Endothelial cell of umbilical vein (primary cell): Measurements from ENCODE around the gene ACHE. TPM values are rescaled to one million over a fixed set of nuclear protein-coding genes. Genes with fewer than 3 reads are reported as not detected.

ENCODE experiments used
- BruUV-seq: library from RNA; stranded (reverse); fragments of 400-500 nt; replicated peaks from 2 replicates; lab custom pipeline; 2021; lab: Mats Ljungman, UMichigan
- CTCF ChIA-PET: fragments of 300-600, 350-600 bp; sonication (Branson Sonifier 250); formaldehyde crosslinking; loops from one replicate; lab custom pipeline; 2021; ENCODE audit warnings: antibody characterized with exemption, inconsistent platforms; lab: Charles Lee
- POLR2A ChIA-PET: fragments of 300-600, 350-600 bp; sonication (Branson Sonifier 250); formaldehyde crosslinking; loops from one replicate; lab custom pipeline; 2021; ENCODE audit warnings: antibody characterized with exemption, inconsistent platforms; lab: Charles Lee
- DNase-seq: peaks from one replicate; pipeline ENCODE4 v3.0.0-alpha.2; 2011; ENCODE audit warnings: low read depth, low spot score
- FAIRE-seq: peaks from 2 replicates; lab custom pipeline; 2011; peaks lifted over from hg19 to GRCh38; lab: Jason Lieb, UNC
- H2AFZ ChIP-seq: 2 replicates; pipeline ENCODE4 v1.6.0; 2012; ENCODE audit warnings: low read depth, low read length, control low read depth, inconsistent platforms
- H3K27ac ChIP-seq: 2 replicates; pipeline ENCODE4 v1.5.1; 2011; ENCODE audit warnings: low read depth, mild to moderate bottlenecking, control low read depth, low read length, moderate library complexity; ENCODE audit not compliant: insufficient read depth
- H3K27me3 ChIP-seq, 2 experiments: 2 replicates each; pipeline versions ENCODE4 v1.6.0 to v1.6.1; 2011; ENCODE audit warnings: low read length in 2 of 2, mixed read lengths in 1 of 2; ENCODE audit not compliant: control insufficient read depth in 2 of 2, insufficient read depth in 2 of 2
- H3K36me3 ChIP-seq, 2 experiments: 2 replicates in 1 of 2; 3 replicates in 1 of 2; pipeline ENCODE4 v1.5.1; 2011; ENCODE audit warnings: low read length in 2 of 2, mild to moderate bottlenecking in 1 of 2, moderate library complexity in 1 of 2; ENCODE audit not compliant: control insufficient read depth in 2 of 2, insufficient read depth in 2 of 2; ENCODE audit errors: extremely low read depth in 1 of 2
- H3K4me1 ChIP-seq: 3 replicates; pipeline ENCODE4 v1.5.1; 2011; ENCODE audit warnings: mild to moderate bottlenecking, low read length; ENCODE audit not compliant: control insufficient read depth, insufficient read depth; ENCODE audit errors: extremely low read depth
- H3K4me2 ChIP-seq: 2 replicates; pipeline ENCODE4 v1.6.1; 2011; ENCODE audit warnings: low read length, control low read depth, mixed read lengths; ENCODE audit not compliant: insufficient read depth
- H3K4me3 ChIP-seq, 3 experiments: fragments of 200-600 bp in 1 of 3; sonication (generic), shearing (Covaris generic) in 1 of 3; replicated peaks in 1 of 3; 2 replicates each; pipeline ENCODE4 v1.5.1; 2011 to 2016; ENCODE audit warnings: control low read depth in 3 of 3, low read length in 3 of 3, mild to moderate bottlenecking in 2 of 3, inconsistent platforms in 1 of 3, low read depth in 1 of 3, moderate library complexity in 1 of 3; ENCODE audit not compliant: insufficient read depth in 1 of 3
- H3K79me2 ChIP-seq: 2 replicates; pipeline ENCODE4 v1.6.0; 2012; ENCODE audit warnings: low read length, inconsistent platforms; ENCODE audit not compliant: control insufficient read depth, insufficient read depth
- H3K9ac ChIP-seq: replicated peaks from 2 replicates; pipeline ENCODE3; 2011; ENCODE audit warnings: low read length, control low read depth; ENCODE audit not compliant: insufficient read depth; ENCODE audit errors: extremely low read depth
- H3K9me1 ChIP-seq: replicated peaks from 3 replicates; pipeline ENCODE4 v1.6.0; 2011; ENCODE audit warnings: mild to moderate bottlenecking, low read length; ENCODE audit not compliant: control insufficient read depth, insufficient read depth; ENCODE audit errors: extremely low read depth
- H3K9me3 ChIP-seq: replicated peaks from 2 replicates; pipeline ENCODE4 v1.5.1; 2012; ENCODE audit warnings: low read length, inconsistent platforms; ENCODE audit not compliant: control insufficient read depth, insufficient read depth
- H4K20me1 ChIP-seq: replicated peaks from 2 replicates; pipeline ENCODE3; 2011; ENCODE audit warnings: mild to moderate bottlenecking, low read length; ENCODE audit not compliant: control insufficient read depth, insufficient read depth; ENCODE audit errors: extremely low read depth
- EZH2 ChIP-seq: IDR thresholded peaks from 2 replicates; pipeline ENCODE4 v1.6.1; 2012; ENCODE audit warnings: borderline replicate concordance, low read depth, mild to moderate bottlenecking, moderate library complexity, low read length, inconsistent platforms; ENCODE audit not compliant: severe bottlenecking
- FOS ChIP-seq: IDR thresholded peaks from 2 replicates; pipeline ENCODE4 v1.6.1; 2011; ENCODE audit warnings: mild to moderate bottlenecking, low read length, moderate library complexity, borderline replicate concordance; ENCODE audit not compliant: insufficient read depth
- GATA2 ChIP-seq: IDR thresholded peaks from 2 replicates; pipeline ENCODE4 v1.7.0; 2011; ENCODE audit warnings: low read depth, mild to moderate bottlenecking, moderate library complexity, mixed read lengths, low read length; ENCODE audit not compliant: insufficient read length, insufficient read depth
- JUN ChIP-seq: IDR thresholded peaks from 2 replicates; pipeline ENCODE4 v1.6.1; 2011; ENCODE audit warnings: borderline replicate concordance, low read depth; ENCODE audit not compliant: insufficient read length, insufficient read depth
- MYC ChIP-seq: IDR thresholded peaks from one replicate; pipeline ENCODE4 v1.6.1; 2011; ENCODE audit warnings: mild to moderate bottlenecking, low read depth, low read length
- POLR2A ChIP-seq: IDR thresholded peaks from 2 replicates; pipeline ENCODE4 v1.6.1; 2012; ENCODE audit warnings: low read depth, mild to moderate bottlenecking, control low read depth, low read length
- POLR2AphosphoS5 ChIP-seq: IDR thresholded peaks from 2 replicates; pipeline ENCODE4 v1.6.1; 2012; ENCODE audit warnings: low read depth, mild to moderate bottlenecking, control low read depth, low read length, moderate library complexity; ENCODE audit not compliant: insufficient read depth
- dilution Hi-C: fragments of 300-500 bp; cut with MboI; formaldehyde crosslinking; loops from one replicate; pipeline ENCODE4 v1.15.0; 2019; ENCODE audit warnings: low sequenced_read_pairs; ENCODE audit not compliant: extremely low pct_ligation_motif_present
- intact Hi-C: fragments of 100-400 bp; cut with micrococcal nuclease; formaldehyde crosslinking; loops from one replicate; pipeline ENCODE4 v1.10.0; 2022
- polyA plus RNA-seq, 4 experiments: library from polyadenylated mRNA; depleted of rRNA in 3 of 4; stranded (reverse) in 3 of 4; unstranded in 1 of 4; fragments of >200 nt; gene quantifications; 2 replicates each; pipeline versions ENCODE4 v1.2.1 to v1.2.3, GENCODE V29; 2011 to 2012; ENCODE audit warnings: missing spikeins in 1 of 4
- total RNA-seq: library from RNA; stranded (reverse); gene quantifications from 2 replicates; pipeline ENCODE4 v1.2.3, GENCODE V29; 2021
- TF ChIP-seq, protein P1 (sequence below): IDR thresholded peaks from 2 replicates; pipeline ENCODE4 v1.6.1; 2011; ENCODE audit not compliant: insufficient read depth, insufficient read length
- TF ChIP-seq, protein P2 (sequence below), 2 donors: IDR thresholded peaks; 1 replicate in 1 of 2; 2 replicates in 1 of 2; pipeline ENCODE4 v1.5.1; 2011; ENCODE audit warnings: low read length in 2 of 2, mild to moderate bottlenecking in 2 of 2, moderate library complexity in 2 of 2, control low read depth in 1 of 2, inconsistent platforms in 1 of 2, low read depth in 1 of 2; ENCODE audit not compliant: insufficient read depth in 1 of 2; ENCODE audit errors: extremely low read depth in 1 of 2

Gene ACHE
- total and polyA plus RNA-seq, 2 donors (not counting 3 experiments of a cell fraction or from before 2014, with no cell fraction given), result 0.18 to 0.28 TPM

GRCh38 chr7:100886936-100887515 lies 8.7 kb downstream of the ACHE start:
- intact Hi-C loops, result no loop called here
- H3K79me2 ChIP-seq, result peaks cover 16% of the 10 kb centered on the region
- H3K4me1 ChIP-seq, result peaks cover 40% of the 10 kb centered on the region
- no peaks in the 10 kb centered on the region for H4K20me1 ChIP-seq
- FAIRE-seq, result no peak
- peaks cover 18 to 55% of the 10 kb centered on the region in 2 experiments for H3K36me3 ChIP-seq
- BruUV-seq, result no TSS peak
- H3K9ac ChIP-seq, result no peak overlapping the region
- CTCF ChIA-PET, result interaction anchor here (0.8 to 1.3 kb wide), 3 partner anchors 11 to 181 kb away, joined by 3 to 5 read pairs (median 4); partner anchors contain the start of gene POP7
- TF ChIP-seq GATA2, result no peak
- TF ChIP-seq MYC, result no peak
- TF ChIP-seq, protein P1, sequence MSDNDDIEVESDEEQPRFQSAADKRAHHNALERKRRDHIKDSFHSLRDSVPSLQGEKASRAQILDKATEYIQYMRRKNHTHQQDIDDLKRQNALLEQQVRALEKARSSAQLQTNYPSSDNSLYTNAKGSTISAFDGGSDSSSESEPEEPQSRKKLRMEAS, result no peak
- no peak for TF ChIP-seq EZH2
- TF ChIP-seq JUN, result no peak
- no peak for TF ChIP-seq FOS
- no peak for TF ChIP-seq POLR2AphosphoS5
- TF ChIP-seq POLR2A, result no peak
- TF ChIP-seq, protein P2, sequence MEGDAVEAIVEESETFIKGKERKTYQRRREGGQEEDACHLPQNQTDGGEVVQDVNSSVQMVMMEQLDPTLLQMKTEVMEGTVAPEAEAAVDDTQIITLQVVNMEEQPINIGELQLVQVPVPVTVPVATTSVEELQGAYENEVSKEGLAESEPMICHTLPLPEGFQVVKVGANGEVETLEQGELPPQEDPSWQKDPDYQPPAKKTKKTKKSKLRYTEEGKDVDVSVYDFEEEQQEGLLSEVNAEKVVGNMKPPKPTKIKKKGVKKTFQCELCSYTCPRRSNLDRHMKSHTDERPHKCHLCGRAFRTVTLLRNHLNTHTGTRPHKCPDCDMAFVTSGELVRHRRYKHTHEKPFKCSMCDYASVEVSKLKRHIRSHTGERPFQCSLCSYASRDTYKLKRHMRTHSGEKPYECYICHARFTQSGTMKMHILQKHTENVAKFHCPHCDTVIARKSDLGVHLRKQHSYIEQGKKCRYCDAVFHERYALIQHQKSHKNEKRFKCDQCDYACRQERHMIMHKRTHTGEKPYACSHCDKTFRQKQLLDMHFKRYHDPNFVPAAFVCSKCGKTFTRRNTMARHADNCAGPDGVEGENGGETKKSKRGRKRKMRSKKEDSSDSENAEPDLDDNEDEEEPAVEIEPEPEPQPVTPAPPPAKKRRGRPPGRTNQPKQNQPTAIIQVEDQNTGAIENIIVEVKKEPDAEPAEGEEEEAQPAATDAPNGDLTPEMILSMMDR (IDR thresholded peaks at IDR 0.05; ENCODE audit: extremely low read depth in 1 of 2, insufficient read depth in 1 of 2, low read depth in 1 of 2, low read length in 2 of 2), result no peak
- dilution Hi-C loops, result no loop called here
- no peaks in the 10 kb centered on the region for H3K27me3 ChIP-seq
- no peaks in the 10 kb centered on the region for H3K9me3 ChIP-seq
- POLR2A ChIA-PET, result interaction anchor here (0.8 to 4.2 kb wide), 2 partner anchors 11 to 20 kb away, joined by 3 to 27 read pairs; partner anchors contain the start of genes SRRT and TRIP6
- DNase-seq, result no peak
- no peak overlapping the region for H3K27ac ChIP-seq
- no peaks in the 10 kb centered on the region for H3K9me1 ChIP-seq
- H2AFZ ChIP-seq, result no peak overlapping the region
- H3K4me3 ChIP-seq, result no peak overlapping the region
- no peak overlapping the region for H3K4me2 ChIP-seq
